Measurements from ENCODE around the gene AFAP1L1.
"Not testable (repeated sequence)": the region's sequence is repeated elsewhere in the genome, so short reads cannot be mapped to it uniquely, and the experiment has no call there.

AFAP1L1 gene

DNA sequence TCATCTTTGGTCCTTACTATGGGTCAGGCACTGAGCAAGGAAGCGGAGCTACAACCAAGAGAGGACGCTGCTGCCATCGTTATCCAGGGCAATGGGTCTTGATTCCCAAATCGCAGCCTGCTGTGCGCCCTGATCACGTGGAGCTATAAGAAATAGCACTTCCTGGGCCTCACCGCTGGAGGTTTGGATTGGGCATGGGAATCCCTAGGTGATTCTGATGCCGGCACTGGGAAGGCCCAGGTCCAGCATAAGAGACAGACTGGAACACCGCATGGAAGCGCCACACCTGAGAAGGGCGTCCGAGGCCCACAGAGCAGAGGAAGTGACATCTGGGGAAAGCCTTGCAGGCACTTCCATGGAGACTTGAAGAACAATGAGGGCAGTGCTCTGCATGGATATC is 104.4 kb downstream of the AFAP1L1 start:
- no peak for DNase-seq

DNA sequence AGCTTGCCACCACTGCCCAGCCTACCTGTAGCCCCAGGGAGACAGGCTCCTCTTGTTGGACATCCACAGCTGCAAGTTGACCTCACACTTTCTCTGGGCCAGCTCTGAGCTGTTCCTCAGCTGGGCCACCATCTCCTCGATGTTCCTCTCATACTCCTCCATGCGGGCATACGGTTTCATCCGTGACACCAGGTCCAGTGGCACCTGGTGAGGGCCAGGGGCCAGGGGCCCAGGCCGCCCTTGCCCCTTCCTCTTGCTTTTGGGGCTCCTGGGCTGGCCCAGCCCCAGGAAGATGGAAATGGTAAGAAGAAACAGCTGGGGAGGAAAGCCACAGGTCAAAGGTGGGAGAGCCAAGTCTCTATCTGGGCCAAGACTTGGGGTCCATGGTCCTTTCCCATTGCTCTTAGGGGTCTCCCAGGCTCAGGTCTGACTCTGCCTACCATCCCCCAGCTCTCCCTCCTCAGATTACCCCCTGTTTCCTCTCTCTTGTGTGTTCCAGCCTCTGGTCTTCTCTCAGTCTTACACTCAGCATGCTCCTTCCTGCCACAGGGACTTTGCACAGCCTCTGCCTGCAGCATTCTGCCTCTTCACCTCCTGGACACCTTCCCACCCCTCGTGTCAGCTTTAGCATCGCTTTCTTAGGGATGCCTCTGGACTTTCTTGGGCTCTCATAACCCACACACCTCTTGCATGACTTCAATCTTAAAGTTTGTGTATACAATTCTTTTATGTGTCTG is 105.2 kb downstream of the AFAP1L1 start:
- no peak for DNase-seq

DNA sequence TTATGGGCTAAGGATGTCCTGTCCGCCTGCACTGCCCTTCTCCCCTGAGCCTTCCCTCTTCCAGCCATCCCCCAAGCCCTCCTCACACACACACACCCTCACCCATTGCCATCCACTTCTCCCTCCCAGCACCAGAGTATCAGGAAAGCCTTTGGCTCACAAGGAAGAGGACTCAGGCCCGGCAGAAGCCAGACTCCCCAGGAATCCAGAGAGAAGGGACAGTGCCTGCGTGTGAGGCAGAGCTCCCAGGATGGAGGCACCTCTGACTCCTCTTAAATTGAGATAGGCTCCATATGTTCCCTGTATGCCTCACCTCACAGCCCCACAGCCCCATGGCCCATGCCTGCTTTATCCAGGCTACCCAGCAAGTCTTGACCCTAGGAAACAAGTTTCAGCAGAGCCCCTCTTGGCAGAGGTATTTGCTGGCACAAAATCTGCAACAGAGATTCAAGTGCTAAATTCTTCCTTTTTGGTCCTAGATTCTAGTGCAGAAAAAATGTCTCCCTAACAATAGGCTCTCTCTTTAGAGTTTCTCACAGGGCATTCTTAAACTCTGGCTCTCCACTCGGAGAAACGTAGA is 106.7 kb downstream of the AFAP1L1 start:
- no peak for DNase-seq

DNA sequence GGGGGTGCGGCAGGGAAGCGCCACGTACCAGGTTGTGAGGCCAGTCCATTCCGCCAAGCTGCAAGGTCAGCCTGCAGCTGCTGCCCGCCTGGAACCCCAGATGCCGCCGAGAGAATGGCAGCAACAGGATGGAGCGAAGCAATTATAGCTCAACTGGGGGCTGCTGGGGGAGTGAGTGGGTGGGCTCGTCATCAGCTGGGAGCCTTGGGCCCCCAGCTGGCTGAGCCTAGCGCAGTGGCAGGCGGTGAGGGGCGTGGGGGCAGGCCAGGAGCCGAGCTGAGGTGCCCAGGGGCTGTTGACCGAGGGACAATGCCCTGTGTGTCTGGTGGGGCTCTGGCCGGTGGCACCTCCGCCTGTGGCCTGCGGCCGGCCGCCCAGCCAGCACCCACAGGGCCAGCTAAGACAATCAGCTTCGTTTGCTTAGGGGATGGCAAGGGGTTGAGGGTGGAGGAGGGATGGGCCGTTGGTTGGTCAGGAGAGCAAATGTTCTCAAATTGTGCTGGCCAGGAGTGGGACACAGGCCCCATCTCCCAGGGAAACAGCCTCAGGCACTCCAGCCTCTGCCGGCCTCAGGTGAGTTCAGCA is 107.6 kb downstream of the AFAP1L1 start, which contains the start of gene IL17B:
Gene IL17B (minus strand): TSS at position 116 of the 585 bp plus-strand sequence. CDS start 67 bp downstream, at position 49.
- DNase-seq, result no peak

DNA sequence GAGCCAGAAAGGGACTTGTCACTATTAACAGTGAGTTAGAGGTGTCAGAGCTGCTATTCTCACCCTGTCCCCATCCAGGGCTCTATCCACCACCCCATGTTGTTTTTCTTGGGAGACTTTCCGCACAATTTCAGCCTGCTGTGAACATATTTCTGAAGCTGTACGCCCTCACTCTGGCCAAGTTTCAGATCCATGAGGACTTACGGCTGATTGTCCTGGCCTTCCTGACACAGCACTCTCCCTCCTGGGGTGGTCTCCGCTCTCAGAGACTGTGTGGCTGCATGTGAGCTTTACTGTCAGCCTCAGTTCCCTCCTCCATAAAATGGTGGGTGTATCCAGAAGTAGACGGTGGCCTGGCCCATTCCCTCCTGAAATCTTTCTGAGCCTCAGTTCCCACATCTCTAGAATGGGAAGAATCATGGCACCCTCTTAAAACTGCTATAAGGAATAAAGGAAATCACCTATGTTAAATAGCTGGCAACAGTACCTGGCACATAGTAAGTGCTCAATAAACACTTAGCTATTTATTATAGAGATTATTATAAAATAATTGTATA is 108.2 kb downstream of the AFAP1L1 start:
- no peak for DNase-seq

DNA sequence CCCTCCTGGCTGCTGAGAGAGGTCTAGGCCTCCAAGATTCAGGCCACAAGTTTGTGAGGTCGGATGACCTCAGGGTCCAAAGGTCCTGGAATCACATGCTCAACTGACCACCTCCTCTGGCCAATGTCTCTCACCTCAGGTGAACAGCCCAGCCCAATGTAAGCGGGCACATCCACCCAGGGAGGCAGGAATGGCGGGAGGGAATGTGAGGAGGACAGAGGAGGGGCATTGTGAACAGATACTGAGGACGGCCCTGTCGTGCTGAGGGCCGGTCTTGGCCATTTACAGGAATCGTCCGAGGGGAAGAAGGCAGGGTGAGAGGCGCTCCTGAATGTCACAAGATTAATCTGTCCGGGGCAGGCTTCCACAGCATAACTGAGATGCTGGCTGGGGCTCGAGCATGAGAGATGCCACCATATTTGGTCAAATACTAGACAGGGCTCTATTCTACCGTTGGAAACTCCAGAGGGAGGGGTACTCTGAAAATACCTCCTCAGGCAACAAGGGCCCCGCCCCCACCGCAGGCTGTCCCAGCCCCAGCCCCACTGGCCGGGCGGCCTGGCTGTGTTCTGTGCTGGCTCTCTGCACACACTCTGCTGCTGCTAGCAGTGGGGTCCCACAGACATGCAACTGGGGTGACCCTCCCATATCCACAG is 108.9 kb downstream of the AFAP1L1 start:
- no peak for DNase-seq

DNA sequence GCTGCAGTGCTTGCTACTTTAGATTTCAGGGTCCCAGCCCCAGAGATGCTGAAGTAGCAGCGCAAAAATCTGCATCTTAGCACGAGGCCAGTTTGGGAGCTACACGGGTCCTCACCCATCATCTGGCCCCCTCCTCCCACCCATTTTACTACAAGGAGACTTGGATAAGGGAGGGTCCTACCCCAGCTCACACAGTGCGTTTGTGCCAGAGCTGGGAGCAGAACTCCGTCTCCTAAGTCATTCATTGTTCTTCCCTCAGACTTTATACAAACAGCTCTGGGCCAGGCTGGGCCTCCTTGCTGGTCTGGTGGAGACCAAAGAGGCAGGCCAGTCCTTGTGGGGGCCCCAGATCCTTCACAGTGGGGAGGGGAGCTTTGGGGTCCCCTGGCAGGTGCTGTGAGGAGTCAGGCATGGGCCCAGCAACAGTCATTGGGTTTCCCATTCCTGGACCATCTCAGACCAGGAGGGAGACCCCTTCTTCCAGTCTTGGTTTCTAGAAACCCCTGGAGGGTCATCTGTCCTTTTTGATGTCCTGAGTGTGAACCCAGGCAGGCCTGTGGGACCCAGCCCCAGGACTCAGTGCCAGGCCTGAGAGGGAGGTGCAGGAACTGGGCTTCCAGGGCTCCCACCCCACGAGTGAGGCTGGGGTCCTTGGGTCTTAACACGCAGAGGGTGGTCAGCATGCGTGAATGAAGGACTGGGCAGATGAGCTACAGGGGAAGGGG is 109.8 kb downstream of the AFAP1L1 start:
- DNase-seq, result no peak

DNA sequence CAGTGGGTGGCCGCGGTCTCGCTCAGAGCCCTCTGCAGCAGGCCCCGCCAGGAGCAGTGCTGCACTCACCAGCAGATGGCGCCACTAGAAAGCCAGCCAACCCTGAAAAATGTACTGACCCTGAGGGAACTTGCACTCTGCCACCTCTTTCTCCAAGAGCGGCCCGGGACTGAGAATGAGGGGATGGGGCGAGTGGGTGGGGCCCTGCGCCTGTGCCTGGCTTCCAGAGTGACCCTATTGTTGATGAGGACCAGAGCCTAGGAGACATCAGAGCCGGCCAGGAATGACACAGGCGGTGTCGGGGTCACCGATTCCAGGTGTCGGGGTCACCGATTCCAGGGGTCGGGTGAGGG is 110.3 kb downstream of the AFAP1L1 start:
- DNase-seq, result no peak

DNA sequence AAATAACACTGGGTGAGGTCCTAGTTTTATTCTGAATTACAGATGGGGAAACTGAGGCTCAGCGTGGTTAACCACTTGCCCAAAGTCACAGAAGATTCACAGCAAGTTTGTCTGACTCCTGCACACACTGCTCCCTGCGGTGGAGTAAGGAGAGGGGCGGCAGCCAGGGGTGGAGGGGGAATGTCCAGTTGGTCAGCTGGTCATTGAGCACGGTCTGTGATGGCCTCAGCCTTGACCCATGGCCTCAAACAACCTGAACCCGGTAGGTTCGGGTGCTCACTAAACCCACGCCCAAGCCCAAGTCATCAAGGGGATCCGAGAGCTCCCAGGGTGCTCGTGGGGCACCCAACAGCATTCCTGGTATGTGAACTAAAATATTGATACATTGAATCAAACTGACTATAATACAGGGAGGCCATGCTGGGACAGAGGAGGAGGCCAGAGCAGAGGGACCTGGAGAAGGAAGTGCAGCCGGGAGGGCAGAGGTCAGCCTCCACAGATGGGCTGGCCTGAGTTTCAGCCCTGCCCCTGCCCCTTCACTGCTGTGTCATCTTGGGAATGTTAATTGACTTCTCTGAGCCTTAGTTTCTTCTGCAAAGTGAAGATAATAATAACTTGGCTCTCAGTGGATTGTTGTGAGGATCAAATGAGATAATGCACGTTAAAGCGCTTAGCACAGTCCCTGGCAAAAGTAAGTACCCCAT is 111.0 kb downstream of the AFAP1L1 start:
- no peak for DNase-seq

DNA sequence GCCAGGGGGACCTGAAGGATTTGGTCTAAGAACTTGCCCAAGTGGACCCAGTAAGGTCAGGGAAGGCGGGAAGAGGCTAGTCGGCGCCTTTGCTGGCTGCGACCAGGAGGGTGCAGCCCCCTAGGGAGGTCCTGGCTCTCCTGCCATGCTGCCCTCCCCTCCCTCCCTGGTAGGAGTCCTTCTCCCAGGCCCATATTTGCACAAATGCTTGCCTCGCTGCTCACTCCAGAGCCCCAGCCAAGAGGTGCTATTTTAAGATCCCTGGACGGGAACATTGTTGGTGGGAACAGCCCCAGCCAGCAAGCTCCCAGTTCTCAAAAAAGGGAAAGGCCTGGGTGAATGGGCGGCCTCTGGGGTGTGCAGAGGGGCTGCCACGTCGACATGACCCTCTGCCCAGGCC is 111.7 kb downstream of the AFAP1L1 start:
- no peak for DNase-seq

DNA sequence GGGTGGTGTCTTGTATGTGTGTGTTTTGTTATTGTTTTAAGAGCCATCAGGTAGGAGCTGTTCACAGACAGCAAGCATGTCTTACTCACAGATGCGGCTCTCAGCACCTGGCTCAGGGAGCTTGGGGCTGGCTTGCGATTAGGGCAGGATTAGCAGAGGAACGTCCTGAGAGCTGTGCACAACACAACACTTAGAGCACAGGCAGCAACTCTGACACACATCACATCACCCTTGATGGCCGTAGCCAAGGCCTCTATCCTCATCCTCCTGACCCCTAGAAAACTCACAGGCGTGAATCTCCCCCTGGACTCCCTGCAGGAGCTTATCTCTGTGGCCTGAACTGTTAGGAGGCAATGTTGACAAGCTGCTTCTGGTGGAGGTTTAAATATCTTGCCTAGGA is 114.5 kb downstream of the AFAP1L1 start:
- no peak for DNase-seq

DNA sequence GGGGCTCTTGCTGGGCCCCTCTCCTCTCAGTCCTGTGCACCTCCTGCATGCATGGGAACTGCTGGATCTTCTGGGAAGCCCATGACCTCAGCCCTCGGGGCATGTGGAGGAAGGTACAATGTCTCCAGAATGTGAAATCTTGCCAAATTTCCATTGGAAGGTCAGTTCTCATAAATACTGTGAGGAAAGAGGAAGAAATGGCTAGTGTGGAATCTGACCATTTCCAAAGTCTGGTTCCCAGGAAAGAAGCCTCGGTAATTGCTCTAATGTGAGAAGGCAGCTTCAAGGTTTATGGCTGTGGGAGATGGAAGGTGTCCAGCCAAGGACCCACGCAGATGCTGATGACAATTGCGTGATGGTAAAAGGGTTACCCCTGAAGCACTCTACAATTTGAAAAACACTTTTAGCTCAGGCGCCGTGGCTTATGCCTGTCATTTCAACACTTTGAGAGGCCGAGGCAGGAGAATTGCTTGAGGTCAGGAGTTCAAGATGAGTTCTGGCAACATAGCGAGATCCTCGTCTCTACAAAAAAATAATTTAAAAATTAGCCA is 115.5 kb downstream of the AFAP1L1 start:
- no peak for DNase-seq

DNA sequence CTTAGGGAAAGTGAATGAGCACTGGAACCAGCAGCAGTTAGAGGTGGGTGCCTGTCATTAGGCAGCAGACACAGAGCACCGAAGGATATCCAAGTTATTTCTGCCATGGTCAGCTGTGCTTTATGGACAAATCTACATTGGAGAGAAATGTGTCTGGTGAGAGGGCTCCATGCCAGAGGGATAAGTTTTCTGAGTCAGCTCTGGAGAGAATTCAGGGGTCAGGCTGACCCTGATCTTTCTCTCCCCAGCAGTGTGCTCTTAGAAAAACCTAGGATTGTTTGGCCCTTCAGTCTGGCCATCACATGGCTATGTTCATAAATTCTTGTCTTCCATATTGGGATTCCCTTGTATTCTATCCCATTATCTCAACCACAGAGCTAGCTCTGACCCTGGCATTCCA is 116.3 kb downstream of the AFAP1L1 start:
- no peak for DNase-seq

DNA sequence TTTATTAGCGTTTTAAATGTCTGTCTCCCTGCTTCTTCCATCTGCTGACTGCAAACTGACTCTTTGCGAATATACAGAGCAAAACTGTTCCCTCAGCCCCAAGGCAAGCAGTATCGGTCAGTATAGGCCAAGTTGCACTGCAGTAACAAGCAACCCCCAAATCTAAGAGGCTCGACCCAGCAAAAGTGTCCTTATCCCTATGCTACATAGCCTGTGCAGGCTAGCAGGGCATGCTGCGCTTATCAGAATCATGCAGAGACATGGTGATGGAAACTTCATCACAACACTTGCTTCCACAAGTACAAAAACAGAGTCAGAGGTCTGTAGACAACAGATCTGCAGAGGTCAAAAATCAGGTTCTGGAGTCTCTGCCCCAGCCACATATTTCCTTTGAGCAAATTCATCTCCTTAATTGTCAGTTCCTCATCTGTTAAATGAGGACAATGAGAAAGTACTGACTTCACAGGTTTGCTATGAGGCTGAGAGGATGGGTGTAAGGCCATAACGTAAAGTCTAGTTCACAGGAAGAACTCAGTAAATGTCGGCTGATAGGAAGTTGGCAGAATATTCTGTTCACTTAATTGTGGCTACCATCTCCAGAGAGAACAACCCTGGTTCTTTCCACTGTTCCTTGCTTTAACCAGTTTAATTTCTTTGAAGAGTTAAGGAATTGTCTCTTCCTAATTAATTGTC is 117.0 kb downstream of the AFAP1L1 start:
- DNase-seq, result no peak

DNA sequence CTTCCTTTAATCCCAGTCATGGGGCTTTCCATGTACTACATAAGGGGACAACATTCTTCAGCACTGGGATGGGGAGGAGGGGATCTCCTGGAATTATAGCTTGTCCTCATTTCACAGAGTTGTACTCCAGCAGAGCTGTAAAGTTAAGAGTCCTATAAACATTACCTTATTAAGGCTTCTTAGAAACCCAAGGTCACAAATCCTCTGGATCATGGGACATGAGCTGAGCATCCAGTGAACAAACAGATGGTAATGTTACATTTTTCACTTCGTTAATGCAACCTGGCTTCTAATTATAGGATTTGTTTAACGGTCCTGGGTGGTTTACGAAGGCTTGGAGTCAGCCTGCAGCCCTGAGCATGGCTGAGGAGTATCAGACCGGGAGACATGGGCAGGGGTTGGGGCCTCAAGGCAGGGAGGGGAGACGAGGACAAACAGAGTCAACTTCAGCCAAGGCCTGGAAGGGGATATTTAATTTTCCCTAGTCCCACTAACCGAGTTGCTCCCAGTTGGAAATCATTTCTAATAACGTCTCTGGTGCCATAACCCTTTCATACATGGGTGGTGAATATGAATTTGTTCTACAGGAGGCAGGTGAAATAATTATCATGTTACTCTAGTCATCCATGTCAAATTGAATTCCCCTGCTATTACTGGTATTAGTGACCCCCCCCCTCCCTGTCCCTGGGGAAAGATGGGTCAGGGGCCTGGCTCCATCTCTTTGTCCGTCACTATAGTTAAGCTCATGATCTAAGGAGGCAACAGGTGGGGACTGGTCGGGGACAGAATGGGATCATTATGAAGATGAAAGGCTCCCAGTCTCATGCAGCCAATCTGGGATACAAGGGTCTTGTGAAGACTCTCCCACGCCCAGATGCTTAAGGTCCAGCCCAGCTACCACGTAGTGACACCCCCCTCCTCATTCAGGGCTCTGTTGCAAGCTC is 118.2 kb downstream of the AFAP1L1 start:
- DNase-seq, result no peak

DNA sequence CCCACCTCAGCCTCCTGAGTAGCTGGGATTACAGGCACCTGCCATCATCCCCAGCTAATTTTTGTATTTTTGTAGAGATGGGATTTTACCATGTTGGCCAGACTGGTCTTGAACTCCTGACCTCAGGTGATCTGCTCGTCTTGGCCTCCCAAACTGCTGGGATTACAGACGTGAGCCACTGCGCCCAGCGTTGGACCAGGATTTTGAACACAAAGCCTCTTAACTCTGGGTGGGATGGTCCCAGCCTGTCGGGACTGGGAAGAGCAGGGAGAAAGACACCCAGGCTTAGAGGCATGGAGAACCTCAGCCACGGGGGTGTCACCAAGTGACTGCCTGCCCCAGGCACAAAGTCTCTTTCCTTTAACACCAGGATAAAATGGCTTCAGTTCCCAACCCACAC is 119.4 kb downstream of the AFAP1L1 start:
- DNase-seq, result not testable (repeated sequence)
